Measurements from ENCODE around the gene RIMOC1.

The RIMOC1 gene, protein sequence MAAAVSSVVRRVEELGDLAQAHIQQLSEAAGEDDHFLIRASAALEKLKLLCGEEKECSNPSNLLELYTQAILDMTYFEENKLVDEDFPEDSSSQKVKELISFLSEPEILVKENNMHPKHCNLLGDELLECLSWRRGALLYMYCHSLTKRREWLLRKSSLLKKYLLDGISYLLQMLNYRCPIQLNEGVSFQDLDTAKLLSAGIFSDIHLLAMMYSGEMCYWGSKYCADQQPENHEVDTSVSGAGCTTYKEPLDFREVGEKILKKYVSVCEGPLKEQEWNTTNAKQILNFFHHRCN

DNA sequence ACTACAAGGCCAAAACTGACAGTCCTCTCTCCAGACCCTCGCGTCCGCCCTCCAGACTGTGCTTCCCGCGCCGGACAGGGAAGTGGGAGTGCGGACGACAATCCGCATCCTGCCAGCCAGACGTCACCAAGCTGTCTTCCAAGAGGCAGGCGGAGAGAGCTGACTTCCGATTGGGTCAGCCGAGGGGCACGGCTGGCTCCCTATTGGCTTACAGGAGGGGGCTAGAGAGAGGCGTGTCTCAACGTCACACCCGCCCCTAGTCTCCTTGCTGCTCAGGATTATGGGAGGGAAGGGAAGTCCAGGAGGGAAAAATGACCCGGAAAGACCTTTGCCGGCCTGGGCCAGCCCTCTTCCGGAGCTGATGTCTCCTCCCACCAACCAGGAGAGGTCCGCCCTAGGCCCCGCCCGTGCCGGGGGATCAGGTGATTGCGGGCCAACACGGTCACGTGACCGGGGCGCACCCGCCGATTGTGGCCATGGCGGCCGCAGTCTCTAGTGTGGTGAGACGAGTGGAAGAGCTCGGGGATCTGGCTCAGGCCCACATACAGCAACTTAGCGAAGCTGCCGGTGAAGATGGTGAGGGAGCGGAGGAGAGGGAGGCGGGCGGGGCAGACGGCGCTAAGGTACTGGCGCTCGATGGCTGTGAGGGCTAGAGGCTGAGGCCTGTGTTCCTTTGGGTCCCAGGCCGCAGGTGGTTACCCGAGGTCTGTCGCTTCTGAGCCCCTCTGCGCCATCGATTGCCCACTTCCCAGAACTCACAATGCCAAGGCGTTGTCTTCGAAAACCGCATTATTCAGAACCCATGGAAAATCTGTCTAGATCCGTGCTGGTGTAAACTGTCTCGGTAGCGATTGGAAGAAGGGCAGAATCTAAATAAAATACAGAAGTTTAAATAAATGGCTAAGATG is at the start of gene RIMOC1:
Gene RIMOC1, plus strand, starts transcription at position 453 of the 908 bp plus-strand sequence. Its CDS starts 24 bp downstream, at position 477.
- peak; percentile 99 for DNase-seq (ENCODE audit: low read depth, low spot score)

DNA sequence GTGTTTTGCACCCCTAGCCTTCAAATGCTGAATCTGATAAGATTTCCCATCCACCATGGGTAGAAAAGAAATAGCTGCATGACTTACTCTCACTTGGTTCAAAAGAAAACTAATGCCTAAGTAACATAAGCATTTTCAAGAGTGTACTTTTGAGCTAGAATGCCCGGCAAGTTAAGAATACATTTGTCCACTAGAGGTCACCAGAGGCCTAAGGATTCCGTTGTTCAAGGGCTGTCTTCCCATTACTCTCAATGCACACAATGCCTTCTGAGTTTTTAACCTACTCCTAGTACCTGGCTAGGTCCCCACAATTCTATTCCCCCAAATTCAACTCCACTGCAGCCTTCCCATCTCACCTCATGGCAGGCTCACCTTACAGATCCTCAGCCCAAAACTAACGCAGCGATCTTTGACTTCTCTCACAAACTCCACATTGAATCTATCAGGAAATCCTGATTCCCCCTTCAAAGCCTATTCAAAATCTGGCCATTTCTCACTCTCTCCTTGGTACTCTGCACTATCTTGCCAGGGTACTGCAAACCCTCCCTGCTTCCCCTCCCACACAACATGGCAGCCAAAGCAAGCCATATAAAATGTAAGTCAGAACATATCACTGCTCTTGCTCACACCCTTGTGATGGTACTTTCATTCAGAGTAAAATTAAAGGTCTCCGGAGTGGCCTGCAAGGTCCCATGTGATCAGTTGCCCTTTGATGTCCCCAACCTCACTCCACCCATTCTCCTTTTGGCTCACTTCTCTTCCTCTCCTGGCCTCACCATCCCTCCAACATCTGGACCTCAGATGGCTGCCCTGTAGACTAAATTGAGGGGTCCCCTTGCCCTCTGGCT is 47.3 kb upstream of the RIMOC1 start:
- no peak for DNase-seq (ENCODE audit: low read depth, low spot score)

DNA sequence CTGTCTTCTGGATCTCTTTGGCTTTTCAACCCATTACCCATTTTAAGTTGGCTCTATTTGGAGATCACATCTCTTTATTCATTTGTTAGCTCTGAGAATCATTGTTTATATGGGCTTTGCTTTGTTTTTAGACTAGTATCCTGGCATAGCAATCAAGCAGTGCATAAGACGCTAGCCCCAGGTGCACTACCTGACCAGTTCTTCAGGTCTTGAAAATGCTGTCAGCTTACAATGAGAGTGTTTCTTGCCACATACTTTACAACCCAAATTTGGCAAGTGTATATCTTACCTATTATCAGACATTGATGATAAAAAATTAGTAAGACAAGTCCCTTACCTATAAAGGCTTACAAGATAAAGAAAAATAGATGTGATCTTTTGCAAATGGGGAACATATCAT is 46.2 kb upstream of the RIMOC1 start:
- DNase-seq (ENCODE audit: low read depth, low spot score): no peak

DNA sequence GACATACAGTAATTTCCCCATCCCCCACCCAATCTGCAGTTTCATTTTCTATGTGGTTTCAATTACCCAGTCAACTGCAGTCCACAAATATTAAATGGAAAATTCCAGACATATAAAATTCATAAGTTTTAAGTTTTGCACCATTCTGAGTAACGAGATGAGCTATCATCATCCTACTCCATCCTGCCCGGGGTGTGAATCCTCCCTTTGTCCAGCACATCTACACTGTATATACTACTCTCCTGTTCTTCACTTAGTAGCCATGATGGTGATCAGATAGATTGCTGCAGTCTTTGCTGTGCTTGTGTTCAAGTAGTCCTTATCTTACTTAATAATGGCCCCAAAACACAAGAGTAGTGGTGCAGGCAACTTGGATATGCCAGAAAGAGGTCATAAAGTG is 45.3 kb upstream of the RIMOC1 start:
- no peak for DNase-seq (ENCODE audit: low read depth, low spot score)

DNA sequence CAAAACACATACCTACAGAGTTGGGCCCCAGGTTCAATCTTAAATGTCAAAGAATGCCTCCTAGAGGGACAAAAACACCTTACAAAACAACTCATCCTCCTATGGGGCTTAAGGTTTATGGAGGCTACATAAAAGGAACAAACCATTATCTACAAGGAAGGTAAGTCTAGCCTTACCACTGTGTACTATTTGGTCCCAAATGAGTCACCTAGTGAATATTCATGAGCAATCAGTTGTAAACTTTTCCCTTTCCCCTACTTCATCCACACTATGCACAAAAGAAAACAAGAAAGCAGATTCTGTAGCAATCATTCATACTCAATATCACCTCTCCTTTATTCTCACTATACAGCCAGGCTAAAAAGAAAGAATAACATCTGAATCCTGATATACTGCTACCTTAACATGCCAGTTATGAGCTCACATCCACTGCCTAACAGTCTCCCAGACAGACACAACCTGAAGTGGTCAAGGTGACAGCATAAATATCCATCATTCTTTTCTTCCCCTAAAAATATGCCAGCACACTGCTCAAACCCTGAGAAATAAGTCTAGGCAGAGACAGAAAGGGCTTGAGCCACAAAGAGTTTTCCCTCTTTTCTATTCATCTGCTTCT is 40.2 kb upstream of the RIMOC1 start:
- DNase-seq (ENCODE audit: low read depth, low spot score): no peak

DNA sequence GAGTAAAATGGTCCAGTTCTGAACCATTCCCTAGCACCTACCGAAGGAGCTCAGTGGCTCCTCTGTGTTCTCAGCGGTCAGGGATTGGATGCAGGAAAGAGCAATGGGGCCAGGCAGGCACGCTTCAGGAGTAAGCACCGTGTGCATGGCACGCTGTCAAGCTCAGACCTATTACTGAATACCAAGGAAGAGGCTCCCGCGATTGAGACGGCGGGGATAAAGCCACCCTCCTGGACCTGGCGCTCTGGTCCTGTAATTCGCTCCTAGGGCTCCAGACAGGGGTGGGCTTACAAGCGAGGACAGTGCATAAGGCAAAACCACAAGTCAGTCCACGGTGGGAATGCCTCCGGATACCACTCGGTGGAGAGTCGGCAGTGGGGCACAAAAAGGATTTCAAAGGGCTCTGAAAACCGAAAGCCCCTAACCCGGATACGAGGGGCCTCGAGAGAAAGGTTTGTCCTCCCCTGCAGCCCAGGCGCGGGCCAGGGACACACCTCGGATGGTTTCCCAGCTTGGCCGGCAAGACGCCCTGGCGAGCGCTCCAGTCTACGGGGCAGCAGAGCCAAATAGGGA is 34.9 kb upstream of the RIMOC1 start:
- no peak for DNase-seq (ENCODE audit: low read depth, low spot score)

DNA sequence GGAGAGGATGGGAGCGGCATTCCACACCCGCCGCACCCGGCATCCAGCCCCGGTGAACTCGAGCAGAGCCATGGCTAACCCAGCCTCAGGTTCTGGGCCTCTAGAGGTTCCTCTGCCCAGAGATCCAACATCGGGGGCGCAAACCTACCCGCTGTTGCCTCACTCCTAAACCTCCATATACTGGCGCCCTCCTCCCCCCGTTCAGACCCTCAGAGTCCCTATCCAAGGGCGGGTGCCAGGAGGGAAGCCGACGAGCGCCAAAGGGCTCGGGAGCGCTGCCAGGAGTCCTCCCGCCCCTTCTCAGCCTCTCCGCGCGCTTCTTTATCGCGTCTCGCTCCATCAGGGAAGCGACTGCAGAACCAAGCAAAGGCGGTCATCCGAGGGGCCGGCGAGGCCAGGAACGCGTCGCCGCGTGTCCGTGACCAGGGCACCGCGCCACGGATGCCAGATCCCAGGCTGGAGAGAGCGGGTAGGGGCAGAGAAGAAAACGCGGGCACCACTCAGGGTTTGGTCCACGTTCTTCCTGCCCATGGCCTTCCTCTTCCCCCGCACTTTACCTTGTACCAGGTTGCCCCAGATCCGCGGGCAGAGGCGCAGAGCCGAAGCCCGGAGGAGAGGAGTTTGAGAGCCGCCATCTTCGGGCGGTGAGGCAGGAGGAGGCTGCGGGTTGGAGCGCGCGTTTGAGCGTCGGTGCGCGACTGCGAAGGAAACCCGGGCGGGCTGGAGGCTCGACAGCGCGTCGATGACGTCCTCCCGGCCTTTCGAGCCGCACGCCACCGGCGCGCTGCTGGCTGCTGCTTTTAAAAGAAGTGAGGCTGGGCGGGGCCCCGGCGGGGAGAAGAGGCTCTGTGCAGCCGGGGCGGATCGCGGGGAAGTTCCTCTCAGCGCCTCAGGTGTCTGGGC is 34.2 kb upstream of the RIMOC1 start, which contains the start of gene OXCT1:
Gene OXCT1, minus strand, starts transcription at position 702 of the 903 bp plus-strand sequence. Its CDS starts 67 bp downstream, at position 635.
- DNase-seq (ENCODE audit: low read depth, low spot score): no peak

DNA sequence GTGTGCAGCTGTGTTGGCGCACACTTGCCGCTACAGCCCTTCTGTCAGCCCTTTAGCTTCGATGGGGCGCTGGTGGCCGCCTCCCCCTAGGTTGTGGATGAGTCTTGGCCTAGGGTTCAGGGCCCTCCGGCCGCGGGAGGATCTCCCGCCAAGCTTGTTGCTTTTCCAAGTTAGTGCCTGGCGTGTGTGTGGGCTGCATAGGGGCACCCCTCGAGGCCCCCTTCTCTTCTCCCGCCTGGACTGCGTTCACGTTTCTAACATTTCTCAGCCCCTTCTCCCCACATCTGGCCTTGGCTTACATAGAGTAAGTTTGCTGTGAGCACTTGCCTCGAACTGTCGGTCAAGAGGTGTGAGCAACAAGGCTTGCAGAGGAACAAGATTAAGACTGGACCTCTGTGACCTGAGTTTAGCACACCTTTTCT is 33.5 kb upstream of the RIMOC1 start:
- DNase-seq (ENCODE audit: low read depth, low spot score): no peak

DNA sequence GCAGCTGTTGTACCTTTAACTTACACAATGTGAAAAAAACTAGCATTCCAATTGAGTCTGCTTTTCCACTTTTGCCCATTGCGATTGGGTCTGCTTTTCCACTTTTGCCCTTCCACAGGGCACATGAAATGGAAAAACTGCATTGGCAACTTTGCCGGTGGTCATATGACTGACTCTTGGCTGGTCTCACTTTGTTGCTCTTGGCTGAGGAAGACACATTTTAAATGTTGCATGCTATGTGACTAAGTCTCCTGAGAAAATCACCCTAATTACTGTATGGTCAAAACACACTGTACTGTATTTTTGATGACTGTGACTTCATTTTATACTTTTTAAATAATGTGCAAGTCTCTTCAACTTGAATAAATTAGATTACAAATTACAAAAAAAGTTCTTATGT is 32.3 kb upstream of the RIMOC1 start:
- DNase-seq (ENCODE audit: low read depth, low spot score): no peak

DNA sequence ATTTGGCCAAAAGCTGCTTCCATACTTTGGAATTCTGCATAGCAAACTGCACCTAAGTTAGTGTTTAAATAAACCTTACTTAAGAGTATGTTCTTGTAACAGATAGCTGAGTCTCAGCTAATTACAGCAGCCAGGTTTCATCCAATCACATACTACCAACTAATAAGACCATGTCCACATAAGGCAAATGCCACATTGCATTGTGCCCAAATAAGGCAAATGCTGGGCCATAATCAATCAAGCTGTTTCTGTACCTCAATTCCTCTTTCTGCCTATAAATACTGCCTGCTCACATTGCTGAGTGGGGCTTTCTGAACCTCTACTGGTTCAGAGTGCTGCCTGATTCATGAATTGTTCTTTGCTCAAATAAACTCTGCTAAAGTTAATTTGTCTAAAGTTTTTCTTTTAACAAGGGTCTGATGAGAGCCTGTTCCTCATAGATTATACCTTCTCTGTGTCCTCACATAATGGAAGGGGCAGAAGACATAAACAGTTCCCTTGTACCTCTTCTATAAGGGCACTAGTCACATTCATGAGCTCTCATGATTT is 29.6 kb upstream of the RIMOC1 start:
- DNase-seq (ENCODE audit: low read depth, low spot score): no peak

DNA sequence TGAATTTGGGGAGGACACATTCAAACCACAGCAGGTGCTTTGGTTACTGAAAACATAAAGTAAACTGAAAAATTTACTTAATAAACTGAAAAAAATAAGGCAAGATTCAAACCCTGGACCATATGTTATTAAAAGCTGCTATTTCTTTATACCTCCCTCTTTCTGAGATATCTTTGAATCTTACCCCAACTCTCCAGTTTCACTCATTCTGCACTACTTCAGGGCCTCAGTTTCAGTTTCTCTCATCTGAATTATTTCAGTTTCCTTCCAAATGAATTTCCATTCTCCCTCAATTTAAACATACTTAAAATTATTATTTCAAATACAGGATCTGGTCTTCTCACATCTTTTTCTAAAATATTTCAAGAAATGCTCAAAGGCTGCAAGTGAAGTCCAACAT is 29.0 kb upstream of the RIMOC1 start:
- DNase-seq (ENCODE audit: low read depth, low spot score): no peak

DNA sequence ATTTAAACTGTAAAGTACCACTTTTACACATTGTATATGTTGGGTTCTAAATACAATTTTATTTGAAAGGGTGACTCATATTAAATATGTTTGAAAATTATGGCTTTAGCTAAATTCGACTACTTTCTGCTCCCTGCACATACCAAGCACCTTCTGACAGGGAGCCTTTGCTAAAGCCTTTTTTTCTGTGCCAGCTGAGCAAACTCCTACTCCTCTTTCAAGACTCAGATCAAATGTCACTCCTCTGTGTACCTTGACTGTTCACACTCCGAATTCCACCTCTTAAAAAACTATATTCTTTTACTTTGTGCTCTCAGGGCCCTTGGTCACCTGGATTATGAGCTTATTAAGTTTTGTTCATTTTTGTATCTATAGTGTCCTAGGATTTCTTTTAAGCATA is 27.5 kb upstream of the RIMOC1 start:
- no peak for DNase-seq (ENCODE audit: low read depth, low spot score)

DNA sequence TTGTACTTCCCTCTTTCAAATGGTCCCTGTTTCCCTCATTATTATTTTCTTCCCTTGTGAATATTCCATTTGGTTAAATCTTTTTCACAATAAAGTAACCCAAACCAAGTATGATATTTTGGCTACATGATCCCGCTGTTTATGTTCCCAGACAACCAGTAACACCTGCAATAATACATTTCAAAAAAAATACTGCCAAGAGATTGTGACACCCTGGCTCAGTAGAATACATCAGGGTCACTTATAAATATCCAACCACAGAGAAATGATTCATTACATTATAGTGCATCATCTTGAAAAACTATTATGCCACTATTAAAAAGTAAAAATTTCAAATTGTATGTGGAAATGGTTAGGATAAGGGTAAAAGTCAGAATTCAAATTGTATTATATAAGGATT is 26.7 kb upstream of the RIMOC1 start:
- DNase-seq (ENCODE audit: low read depth, low spot score): no peak

DNA sequence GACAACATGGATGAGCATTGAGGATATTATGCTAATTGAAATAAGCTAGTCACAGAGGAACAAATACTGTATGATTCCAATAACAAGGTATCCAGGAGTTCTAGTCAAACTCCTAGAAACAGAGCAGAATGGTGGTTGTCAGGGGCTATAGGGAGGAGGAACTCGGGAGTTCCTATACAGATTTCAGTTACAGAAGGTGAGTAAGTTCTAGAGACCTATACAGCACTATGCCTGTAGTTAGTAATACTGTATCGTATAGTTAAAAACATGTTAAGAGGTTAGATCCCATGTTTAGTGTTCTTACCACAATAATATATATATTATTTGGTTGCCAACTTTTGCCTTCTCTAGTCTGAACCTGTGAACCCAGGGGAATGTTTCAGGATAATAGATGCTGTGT is 26.0 kb upstream of the RIMOC1 start:
- DNase-seq (ENCODE audit: low read depth, low spot score): no peak

DNA sequence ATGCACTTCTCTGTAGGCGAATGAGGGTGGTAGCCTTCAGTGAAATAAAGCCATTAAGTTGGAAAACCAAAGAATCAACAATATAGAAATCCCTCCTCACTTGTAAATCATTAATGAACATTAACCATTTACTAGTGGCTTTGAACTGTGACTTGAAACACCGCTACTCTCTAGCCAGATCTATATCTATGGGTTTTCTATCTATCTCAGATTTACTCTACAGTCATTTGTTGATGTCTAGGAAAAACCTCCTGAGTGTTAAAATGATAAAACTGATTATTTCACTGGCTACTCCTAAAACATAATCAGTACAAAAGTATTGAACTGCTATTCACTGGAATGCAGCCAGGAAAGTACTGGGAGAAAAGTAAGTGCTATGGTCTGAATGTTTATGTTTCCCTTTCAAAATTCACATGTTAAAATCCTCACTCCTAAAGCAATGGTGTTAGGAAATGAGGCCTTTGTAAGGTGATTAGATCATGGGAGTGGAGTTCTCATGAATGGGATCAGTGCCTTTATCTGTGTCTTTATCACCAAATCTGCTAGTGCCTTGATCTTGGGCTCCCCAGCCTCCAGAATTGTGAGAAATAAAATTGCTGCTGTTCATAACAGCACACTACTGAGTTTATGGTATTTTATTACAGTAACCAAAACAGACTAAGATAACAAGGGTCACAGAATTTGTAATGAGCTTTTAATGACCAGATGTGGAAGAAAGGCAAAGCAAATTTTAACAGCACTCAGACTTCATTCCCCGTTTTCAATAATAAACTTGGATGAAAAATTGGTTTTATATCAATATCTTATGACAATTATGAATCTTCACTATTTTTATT is 25.3 kb upstream of the RIMOC1 start:
- DNase-seq (ENCODE audit: low read depth, low spot score): no peak

DNA sequence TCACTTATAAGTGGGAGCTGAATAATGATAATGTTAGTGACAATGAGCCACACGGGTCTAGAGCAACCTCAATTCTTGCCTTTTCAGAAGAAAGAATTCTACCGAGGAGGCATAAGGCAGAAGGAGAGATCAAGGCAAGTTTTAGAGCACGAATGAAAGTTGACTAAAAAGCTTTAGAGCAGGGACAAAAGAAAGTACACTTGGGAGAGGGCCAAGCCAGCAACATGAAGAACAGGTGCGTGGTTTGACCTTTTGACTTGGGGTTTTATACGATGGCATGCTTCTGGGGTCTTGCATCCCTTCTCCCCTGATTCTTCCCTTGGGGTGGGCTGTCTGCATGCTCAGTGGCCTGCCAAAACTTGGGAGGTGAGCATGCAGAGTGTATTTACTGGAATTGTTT is 21.4 kb upstream of the RIMOC1 start:
- no peak for DNase-seq (ENCODE audit: low read depth, low spot score)

DNA sequence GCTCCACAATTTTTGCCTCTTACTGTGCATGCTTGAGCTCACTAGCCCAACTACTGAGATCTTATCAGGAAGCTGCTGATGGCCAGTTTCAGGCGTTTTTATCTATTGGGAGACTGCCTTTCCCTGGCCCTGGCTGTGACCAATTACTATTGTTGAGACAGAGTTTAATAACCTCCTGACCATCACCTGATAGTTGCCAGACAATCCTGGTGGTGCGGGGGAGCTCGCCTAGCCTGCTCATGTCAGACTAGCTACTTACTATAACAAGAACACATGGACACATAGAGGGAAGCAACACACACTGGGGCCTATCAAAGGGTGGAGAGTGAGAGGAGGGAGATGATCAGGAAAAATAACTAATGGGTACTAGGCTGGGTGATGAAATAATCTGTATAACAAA is 20.9 kb upstream of the RIMOC1 start:
- no peak for DNase-seq (ENCODE audit: low read depth, low spot score)

DNA sequence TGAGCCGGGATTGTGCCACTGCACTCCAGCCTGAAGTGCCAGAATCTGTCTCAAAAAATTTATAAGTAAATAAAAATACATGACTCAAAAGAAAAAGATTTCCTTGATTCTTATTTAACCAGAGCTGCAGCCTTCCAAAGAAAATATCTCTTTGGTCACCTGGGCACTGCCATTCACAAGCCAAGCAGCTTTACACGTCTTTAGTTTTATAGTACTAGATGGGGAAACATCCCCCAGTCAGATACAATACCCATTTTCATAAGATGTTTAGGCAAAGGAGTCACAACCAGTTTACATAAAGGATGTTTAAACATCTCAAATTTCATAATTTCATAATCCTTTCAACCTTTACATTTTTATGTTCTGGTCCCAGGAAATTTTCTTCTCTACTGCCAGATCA is 20.2 kb upstream of the RIMOC1 start:
- no peak for DNase-seq (ENCODE audit: low read depth, low spot score)

DNA sequence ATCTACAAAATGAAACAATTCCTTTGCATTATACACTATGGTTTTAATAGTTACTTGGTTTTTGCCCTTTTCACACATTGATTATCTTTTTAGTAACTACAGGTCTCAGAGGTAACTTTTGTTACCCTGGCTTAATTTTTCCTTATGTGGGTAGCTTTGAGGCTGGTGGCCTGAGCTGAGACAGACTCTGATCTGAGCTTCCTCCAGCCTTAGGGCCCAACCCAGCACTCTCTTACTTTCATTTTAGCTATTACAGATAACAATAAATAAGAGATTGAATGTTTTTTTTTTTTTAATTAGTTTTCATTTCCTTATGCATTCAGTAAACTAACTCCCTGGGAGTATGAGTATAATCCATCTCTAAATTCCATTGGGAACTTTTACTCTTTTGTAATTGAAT is 18.9 kb upstream of the RIMOC1 start:
- DNase-seq (ENCODE audit: low read depth, low spot score): no peak

Measured in brain pericyte (primary cell).